Measurements from ENCODE around the gene RIOK3. TPM values are rescaled to one million over a fixed set of nuclear protein-coding genes. Genes with fewer than 3 reads are reported as not detected.
A peak's percentile ranks its signal among the peaks of the same experiment; 100 is the strongest.

Gene RIOK3
- total and polyA plus RNA-seq, 10 of the 15 experiments (the other 5 are each of a cell fraction or from before 2014, with no cell fraction given), result 18.0 to 87.5 (median 53.8) TPM

GRCh38 chr18:23524213-23524707, 71.2 kb downstream of the RIOK3 start:
- Histone ChIP-seq H3K79me2 (ENCODE audit: control insufficient read depth, insufficient read depth, low read length) (no peaks in the 10 kb centered on the region), H3K9me3 (replicated peaks; ENCODE audit: control insufficient read depth, insufficient read depth, low read length) (no peaks in the 10 kb centered on the region), H4K20me1 (ENCODE audit: control insufficient read depth, insufficient read depth) (no peaks in the 10 kb centered on the region), H3K36me3 (ENCODE audit: control insufficient read depth in 2 of 2, insufficient read depth in 2 of 2, low read length in 1 of 2) (peaks cover 34 to 61% of the 10 kb centered on the region in 2 experiments), H3K27me3 (replicated peaks in 1 of 2; ENCODE audit: control insufficient read depth in 2 of 2, insufficient read depth in 2 of 2, low read length in 1 of 2) (no peaks in the 10 kb centered on the region), H2AFZ (ENCODE audit: control insufficient read depth, low read depth, low read length) (no peak overlapping the region), H3K4me1 (ENCODE audit: control insufficient read depth, insufficient read depth, low read length) (peaks cover 16% of the 10 kb centered on the region), H3K27ac (ENCODE audit: control insufficient read depth, insufficient read depth) (peak overlapping the region; percentile 48), H3K4me2 (ENCODE audit: control insufficient read depth, insufficient read depth) (0 out of 2 replicates have a peak overlapping the region, but pooled peaks have one; percentile 25), H3K9ac (ENCODE audit: control insufficient read depth, insufficient read depth, low read length) (no peak overlapping the region), H3K4me3 (no peak overlapping the region)
- 0 out of 2 replicates have a peak, but pooled peaks have one; percentile 30 for TF ChIP-seq POLR2A (IDR thresholded peaks at IDR 0.05; ENCODE audit: low read depth, low read length)
- no peak for TF ChIP-seq HSF1 (IDR thresholded peaks at IDR 0.05; ENCODE audit: low read depth, low read length)
- POLR2A ChIA-PET, result no interaction called here
- intact Hi-C loops (cut with micrococcal nuclease; ENCODE audit: unreplicated experiment) (no loop called here), in situ Hi-C loops (cut with MboI) (no loop called here)
- BruUV-seq (replicated peaks), result no TSS peak
- RAD21 ChIA-PET (ENCODE audit: unreplicated experiment), result no interaction called here
- FAIRE-seq (no peak), DNase-seq (ENCODE audit: low read depth, low spot score) (no peak), ATAC-seq (no peak; the same call in 2 of the 3 replicates)
- SMC1A ChIA-PET (ENCODE audit: uncharacterized antibody, unreplicated experiment), result interaction anchor here (0.8 to 2.2 kb wide), 4 partner anchors 8 to 71 kb away, joined by 3 to 6 read pairs (median 4); partner anchors contain the start of gene RIOK3
- WGBS (ENCODE audit: insufficient coverage, insufficient replicate concordance, low lambda C conversion rate, missing lambda C conversion rate), result 98% methylated on average over 14 of the region's 14 CpGs
- CTCF ChIA-PET, result interaction anchor here (0.7 to 1.1 kb wide), 2 partner anchors 28 to 179 kb away, joined by 4 to 5 read pairs; no protein-coding TSS in a partner anchor

- ATAC-seq, result no peak
- no TSS peak for BruUV-seq (replicated peaks)
- no peak for TF ChIP-seq RUNX3 (IDR thresholded peaks at IDR 0.05; ENCODE audit: low read length)
- TF ChIP-seq EZH2 (IDR thresholded peaks at IDR 0.05; ENCODE audit: borderline replicate concordance, control insufficient read depth, low read depth, low read length), result no peak
- TF ChIP-seq CEBPB (IDR thresholded peaks at IDR 0.05; ENCODE audit: borderline replicate concordance in 1 of 2, low read depth in 2 of 2, low read length in 2 of 2), result no peak
- TF ChIP-seq SREBF1 (IDR thresholded peaks at IDR 0.05; ENCODE audit: low read length), result no peak
- no peak for TF ChIP-seq ZNF384 (IDR thresholded peaks at IDR 0.05; ENCODE audit: borderline replicate concordance, low read depth, low read length)
- no peak for TF ChIP-seq CHD4 (IDR thresholded peaks at IDR 0.05)
- no peak for TF ChIP-seq SIN3A (IDR thresholded peaks at IDR 0.05; ENCODE audit: low read depth, low read length)
- no peak for TF ChIP-seq STAT1 (conservative IDR thresholded peaks at IDR 0.05)
- no peak for TF ChIP-seq IKZF2 (IDR thresholded peaks at IDR 0.05)
- TF ChIP-seq KDM1A (IDR thresholded peaks at IDR 0.05; ENCODE audit: borderline replicate concordance), result no peak
- no peak for TF ChIP-seq GABPA (IDR thresholded peaks at IDR 0.05; ENCODE audit: low read depth)
Observed at GRCh38 chr18:23526501-23527063, 73.5 kb downstream of the RIOK3 start.

More at GRCh38 chr18:23526501-23527063, 73.5 kb downstream of the RIOK3 start:
- no peak overlapping the region for H3K27ac ChIP-seq (ENCODE audit: control insufficient read depth, insufficient read depth)
- ChIA-PET SMC1A (ENCODE audit: uncharacterized antibody, unreplicated experiment) (interaction anchor here (0.7 kb wide), 1 partner anchor 25 kb away, joined by 3 read pairs; no protein-coding TSS in a partner anchor), CTCF (interaction anchor here (1.3 to 3.5 kb wide), 2 partner anchors 10 to 176 kb away, joined by 3 to 15 read pairs; no protein-coding TSS in a partner anchor), POLR2A (no interaction called here), RAD21 (ENCODE audit: unreplicated experiment) (no interaction called here)
- no peaks in the 10 kb centered on the region for H3K27me3 ChIP-seq (replicated peaks in 1 of 2; ENCODE audit: control insufficient read depth in 2 of 2, insufficient read depth in 2 of 2, low read length in 1 of 2)
- no peaks in the 10 kb centered on the region for H3K9me3 ChIP-seq (replicated peaks; ENCODE audit: control insufficient read depth, insufficient read depth, low read length)
- FAIRE-seq (no peak), DNase-seq (ENCODE audit: low read depth, low spot score) (no peak)
- 100% methylated on average over 5 of the region's 5 CpGs for WGBS (ENCODE audit: insufficient coverage, insufficient replicate concordance, low lambda C conversion rate, missing lambda C conversion rate)
- H3K79me2 ChIP-seq (ENCODE audit: control insufficient read depth, insufficient read depth, low read length), result no peaks in the 10 kb centered on the region
- intact Hi-C loops (cut with micrococcal nuclease; ENCODE audit: unreplicated experiment) (no loop called here), in situ Hi-C loops (cut with MboI) (no loop called here)
- peaks cover 16% of the 10 kb centered on the region for H3K4me1 ChIP-seq (ENCODE audit: control insufficient read depth, insufficient read depth, low read length)
- H3K4me2 ChIP-seq (ENCODE audit: control insufficient read depth, insufficient read depth), result no peak overlapping the region
- no peak overlapping the region for H3K9ac ChIP-seq (ENCODE audit: control insufficient read depth, insufficient read depth, low read length)
- no peaks in the 10 kb centered on the region for H4K20me1 ChIP-seq (ENCODE audit: control insufficient read depth, insufficient read depth)
- peaks cover 37 to 61% of the 10 kb centered on the region in 2 experiments for H3K36me3 ChIP-seq (ENCODE audit: control insufficient read depth in 2 of 2, insufficient read depth in 2 of 2, low read length in 1 of 2)
- H2AFZ ChIP-seq (ENCODE audit: control insufficient read depth, low read depth, low read length), result no peak overlapping the region
- H3K4me3 ChIP-seq, result no peak overlapping the region

Measured in GM12878 (cell line).